Suprapubic skin (tissue), 4 donors: ENCODE results near the gene NAGK. TPM values are rescaled to one million over a fixed set of nuclear protein-coding genes. Genes with fewer than 3 reads are reported as not detected.
A peak's percentile ranks its signal among the peaks of the same experiment; 100 is the strongest.
"Not testable (repeated sequence)": the region's sequence is repeated elsewhere in the genome, so short reads cannot be mapped to it uniquely, and the experiment has no call there.

Experiments used
- DNase-seq, 2 donors: peaks; one replicate each; pipeline ENCODE4 v3.0.0-alpha.2; 2019; ENCODE audit warnings: low spot score in 2 of 2
- H3K27ac ChIP-seq: fragments of 200-600 bp; sonication (generic); one replicate; pipeline ENCODE4 v1.5.1; 2019
- H3K27me3 ChIP-seq: fragments of 200-600 bp; sonication (generic); one replicate; pipeline ENCODE4 v1.5.1; 2019
- H3K36me3 ChIP-seq: fragments of 200-600 bp; sonication (generic); one replicate; pipeline ENCODE4 v1.5.1; 2019
- H3K4me1 ChIP-seq: fragments of 200-600 bp; sonication (generic); one replicate; pipeline ENCODE4 v1.5.1; 2019
- H3K4me3 ChIP-seq: fragments of 200-600 bp; sonication (generic); one replicate; pipeline ENCODE4 v1.5.1; 2019; ENCODE audit warnings: mild to moderate bottlenecking
- H3K9me3 ChIP-seq: fragments of 200-600 bp; sonication (generic); one replicate; pipeline ENCODE4 v1.5.1; 2019
- EP300 ChIP-seq: sonication (generic); formaldehyde crosslinking; IDR thresholded peaks from one replicate; pipeline ENCODE4 v1.6.1; 2017; ENCODE audit warnings: antibody characterized with exemption
- POLR2A ChIP-seq, 2 donors: fragments of 450-650 bp; IDR thresholded peaks; one replicate each; pipeline ENCODE4 v1.6.1; 2017; ENCODE audit warnings: antibody characterized with exemption in 2 of 2, mild to moderate bottlenecking in 2 of 2, moderate library complexity in 2 of 2
- POLR2AphosphoS5 ChIP-seq, 3 donors: sonication (generic); formaldehyde crosslinking; IDR thresholded peaks; one replicate each; pipeline ENCODE4 v1.6.1; 2017; ENCODE audit warnings: antibody characterized with exemption in 3 of 3
- WGBS: methylation state at CpG from one replicate; pipeline ENCODE4 v1.1.5; 2018; 5-methylcytosine and 5-hydroxymethylcytosine counted together
- total RNA-seq, 4 donors: library from RNA; depleted of rRNA; stranded (reverse); fragments of >200 nt; gene quantifications; one replicate each; pipeline ENCODE4 v1.1.0, GENCODE V29; 2016
- TF ChIP-seq, protein P1 (sequence below), 2 donors: fragments of 200-600 bp in 1 of 2; fragments of 450-650 bp in 1 of 2; sonication (generic) in 1 of 2; IDR thresholded peaks; one replicate each; pipeline ENCODE4 v1.5.1; 2016 to 2019; ENCODE audit warnings: antibody characterized with exemption in 2 of 2, mild to moderate bottlenecking in 1 of 2, moderate library complexity in 1 of 2

Gene NAGK
- total RNA-seq, 4 donors from 2014 or later, result 122 to 233 (median 153) TPM

GRCh38 chr2:71045151-71045550, 23.3 kb upstream of the NAGK start:
- Histone ChIP-seq H3K9me3 (no peaks in the 10 kb centered on the region), H3K4me1 (peaks cover 4% of the 10 kb centered on the region), H3K27me3 (peaks cover 21% of the 10 kb centered on the region), H3K27ac (no peak overlapping the region), H3K4me3 (no peak overlapping the region), H3K36me3 (no peaks in the 10 kb centered on the region)
- no peak for TF ChIP-seq EP300
- TF ChIP-seq, protein P1, sequence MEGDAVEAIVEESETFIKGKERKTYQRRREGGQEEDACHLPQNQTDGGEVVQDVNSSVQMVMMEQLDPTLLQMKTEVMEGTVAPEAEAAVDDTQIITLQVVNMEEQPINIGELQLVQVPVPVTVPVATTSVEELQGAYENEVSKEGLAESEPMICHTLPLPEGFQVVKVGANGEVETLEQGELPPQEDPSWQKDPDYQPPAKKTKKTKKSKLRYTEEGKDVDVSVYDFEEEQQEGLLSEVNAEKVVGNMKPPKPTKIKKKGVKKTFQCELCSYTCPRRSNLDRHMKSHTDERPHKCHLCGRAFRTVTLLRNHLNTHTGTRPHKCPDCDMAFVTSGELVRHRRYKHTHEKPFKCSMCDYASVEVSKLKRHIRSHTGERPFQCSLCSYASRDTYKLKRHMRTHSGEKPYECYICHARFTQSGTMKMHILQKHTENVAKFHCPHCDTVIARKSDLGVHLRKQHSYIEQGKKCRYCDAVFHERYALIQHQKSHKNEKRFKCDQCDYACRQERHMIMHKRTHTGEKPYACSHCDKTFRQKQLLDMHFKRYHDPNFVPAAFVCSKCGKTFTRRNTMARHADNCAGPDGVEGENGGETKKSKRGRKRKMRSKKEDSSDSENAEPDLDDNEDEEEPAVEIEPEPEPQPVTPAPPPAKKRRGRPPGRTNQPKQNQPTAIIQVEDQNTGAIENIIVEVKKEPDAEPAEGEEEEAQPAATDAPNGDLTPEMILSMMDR (IDR thresholded peaks at IDR 0.05), result no peak
- no peak for TF ChIP-seq POLR2AphosphoS5 (IDR thresholded peaks at IDR 0.05)
- no peak for TF ChIP-seq POLR2A (IDR thresholded peaks at IDR 0.05)
- WGBS, result 93% methylated on average over 7 of the region's 7 CpGs
- DNase-seq, result no peak

DNA sequence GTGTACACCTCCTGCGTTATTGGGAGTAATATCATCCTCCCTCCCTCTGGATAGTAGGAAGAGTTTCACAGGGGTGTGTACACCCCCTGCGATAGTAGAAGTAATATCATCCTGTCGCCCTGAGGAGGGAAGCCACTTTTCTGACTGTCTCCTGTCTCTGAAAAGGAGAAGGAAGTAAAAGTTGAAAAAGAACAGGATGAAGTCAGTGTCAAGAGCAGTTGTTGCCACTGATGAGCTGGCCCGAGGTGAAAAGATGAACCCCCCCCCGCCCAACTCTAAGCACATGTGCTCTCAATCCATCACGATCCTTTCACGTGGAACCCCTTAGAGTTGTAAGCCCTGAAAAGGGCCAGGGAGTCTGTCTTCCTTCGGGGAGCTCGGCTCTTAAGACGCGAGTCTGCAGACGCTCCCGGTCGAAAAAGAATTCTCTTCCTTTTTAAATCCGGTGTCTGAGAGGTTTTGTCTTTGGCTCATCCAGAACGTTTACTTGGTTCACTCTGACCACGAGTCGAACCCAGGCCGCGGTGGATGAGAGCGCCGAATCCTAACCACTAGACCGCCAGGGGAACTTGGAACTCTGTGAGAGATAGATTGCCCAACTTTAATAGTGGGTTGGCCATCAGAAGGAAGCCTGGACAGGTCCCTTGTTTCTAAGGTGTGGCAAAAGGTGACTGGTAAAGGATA, 22.4 kb upstream of the NAGK start:
- TF ChIP-seq EP300 (no peak), POLR2A (IDR thresholded peaks at IDR 0.05) (no peak), POLR2AphosphoS5 (IDR thresholded peaks at IDR 0.05) (no peak)
- TF ChIP-seq, protein P1 (IDR thresholded peaks at IDR 0.05), result no peak
- Histone ChIP-seq H3K36me3 (no peaks in the 10 kb centered on the region), H3K4me1 (peaks cover 7% of the 10 kb centered on the region), H3K27me3 (peaks cover 20% of the 10 kb centered on the region), H3K27ac (no peak overlapping the region), H3K4me3 (no peak overlapping the region), H3K9me3 (no peaks in the 10 kb centered on the region)
- DNase-seq, result no peak
- WGBS, result 81% methylated on average over 23 of the region's 23 CpGs

GRCh38 chr2:71048096-71048495, 20.4 kb upstream of the NAGK start:
- Histone ChIP-seq H3K4me1 (peaks cover 7% of the 10 kb centered on the region), H3K36me3 (no peaks in the 10 kb centered on the region), H3K4me3 (no peak overlapping the region), H3K9me3 (no peaks in the 10 kb centered on the region), H3K27me3 (peaks cover 8% of the 10 kb centered on the region), H3K27ac (no peak overlapping the region)
- no peak for DNase-seq
- TF ChIP-seq, protein P1 (IDR thresholded peaks at IDR 0.05), result no peak
- no peak for TF ChIP-seq POLR2A (IDR thresholded peaks at IDR 0.05)
- TF ChIP-seq EP300, result no peak
- TF ChIP-seq POLR2AphosphoS5 (IDR thresholded peaks at IDR 0.05), result no peak
- 75% methylated on average over 7 of the region's 7 CpGs for WGBS

GRCh38 chr2:71049704-71050360, 18.6 kb upstream of the NAGK start:
- not testable (repeated sequence) for H3K4me1 ChIP-seq, H3K27me3 ChIP-seq, H3K36me3 ChIP-seq, H3K9me3 ChIP-seq, H3K27ac ChIP-seq, H3K4me3 ChIP-seq, DNase-seq
- TF ChIP-seq, protein P1 (IDR thresholded peaks at IDR 0.05), result peak in 1 of 2 donors; percentile 19
- WGBS, result 53% methylated on average over 3 of the region's 10 CpGs

DNA sequence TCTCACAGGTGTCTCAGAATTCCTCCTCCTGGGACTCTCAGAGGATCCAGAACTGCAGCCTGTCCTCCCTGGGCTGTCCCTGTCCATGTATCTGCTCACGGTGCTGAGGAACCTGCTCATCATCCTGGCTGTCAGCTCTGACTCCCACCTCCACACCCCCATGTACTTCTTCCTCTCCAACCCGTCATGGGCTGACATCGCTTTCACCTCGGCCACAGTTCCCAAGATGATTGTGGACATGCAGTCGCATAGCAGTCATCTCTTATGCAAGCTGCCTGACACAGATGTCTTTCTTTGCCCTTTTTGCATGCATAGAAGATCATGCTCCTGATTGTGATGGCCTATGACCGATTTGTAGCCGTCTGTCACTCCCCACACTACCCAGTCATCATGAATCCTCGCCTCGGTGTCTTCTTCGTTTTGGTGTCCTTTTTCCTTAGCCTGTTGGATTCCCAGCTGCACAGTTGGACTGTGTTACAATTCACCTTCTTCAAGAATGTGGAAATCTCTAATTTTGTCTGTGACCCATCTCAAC, 13.2 kb upstream of the NAGK start:
- not testable (repeated sequence) for H3K27me3 ChIP-seq, H3K9me3 ChIP-seq, DNase-seq, H3K36me3 ChIP-seq, H3K4me1 ChIP-seq, H3K4me3 ChIP-seq, H3K27ac ChIP-seq
- 80% methylated on average over 10 of the region's 10 CpGs for WGBS
